NCI-H460 (cell line): ENCODE data around the gene SLC27A3. TPM values are rescaled to one million over a fixed set of nuclear protein-coding genes. Genes with fewer than 3 reads are reported as not detected.
"Not testable (repeated sequence)": the region's sequence is repeated elsewhere in the genome, so short reads cannot be mapped to it uniquely, and the experiment has no call there.

Experiments used
- DNase-seq: peaks from one replicate; pipeline ENCODE4 v3.0.0-alpha.2; 2016; ENCODE audit warnings: low read depth; ENCODE audit errors: extremely low read depth
- total RNA-seq: library from RNA; depleted of rRNA; stranded (reverse); fragments of >200 nt; shearing (Covaris generic); gene quantifications from 2 replicates; pipeline ENCODE4 v1.2.3, GENCODE V29; 2014

The SLC27A3 gene
- total RNA-seq, 1 experiment from 2014 or later = 1.2 TPM

DNA sequence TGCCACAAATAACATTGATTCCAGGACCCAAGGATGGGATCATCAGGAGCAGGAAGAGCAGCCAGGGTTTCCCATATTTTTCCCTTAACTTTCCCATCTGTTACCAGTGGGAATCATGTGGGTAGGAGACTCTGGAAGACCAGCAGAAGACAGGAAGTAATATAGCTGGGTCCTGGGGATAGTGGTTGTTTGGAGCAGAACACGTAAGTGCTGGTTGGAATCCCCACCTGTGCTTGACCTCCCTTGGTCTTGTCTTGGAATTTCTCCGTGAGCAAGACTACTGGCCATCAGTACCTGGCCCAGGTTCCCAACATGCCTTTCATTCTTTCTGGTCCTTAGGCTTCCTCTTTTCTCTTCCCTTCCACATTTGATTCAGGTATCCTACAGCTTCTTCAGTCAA, 20.9 kb upstream of the SLC27A3 start:
- DNase-seq = no peak

DNA sequence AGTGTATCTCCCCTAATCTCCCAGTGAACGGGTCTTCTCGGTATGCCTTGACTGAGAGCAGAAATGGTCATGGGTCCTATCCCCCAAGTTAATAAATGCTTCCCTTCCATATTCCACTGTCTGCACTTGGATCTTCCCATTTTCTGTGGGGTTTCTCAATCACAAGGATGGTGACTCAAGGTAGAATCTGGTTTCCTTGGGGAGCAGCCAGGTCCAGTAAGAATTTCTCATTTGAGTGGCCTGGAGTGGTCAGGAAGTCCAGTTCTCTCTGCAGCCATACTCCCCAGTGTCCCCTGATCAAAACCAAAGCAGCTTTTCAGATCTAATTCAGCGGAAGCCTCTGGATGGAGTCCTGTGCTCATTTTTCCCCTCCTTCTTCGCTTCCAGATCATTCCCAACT, 14.8 kb upstream of the SLC27A3 start:
- no peak for DNase-seq

DNA sequence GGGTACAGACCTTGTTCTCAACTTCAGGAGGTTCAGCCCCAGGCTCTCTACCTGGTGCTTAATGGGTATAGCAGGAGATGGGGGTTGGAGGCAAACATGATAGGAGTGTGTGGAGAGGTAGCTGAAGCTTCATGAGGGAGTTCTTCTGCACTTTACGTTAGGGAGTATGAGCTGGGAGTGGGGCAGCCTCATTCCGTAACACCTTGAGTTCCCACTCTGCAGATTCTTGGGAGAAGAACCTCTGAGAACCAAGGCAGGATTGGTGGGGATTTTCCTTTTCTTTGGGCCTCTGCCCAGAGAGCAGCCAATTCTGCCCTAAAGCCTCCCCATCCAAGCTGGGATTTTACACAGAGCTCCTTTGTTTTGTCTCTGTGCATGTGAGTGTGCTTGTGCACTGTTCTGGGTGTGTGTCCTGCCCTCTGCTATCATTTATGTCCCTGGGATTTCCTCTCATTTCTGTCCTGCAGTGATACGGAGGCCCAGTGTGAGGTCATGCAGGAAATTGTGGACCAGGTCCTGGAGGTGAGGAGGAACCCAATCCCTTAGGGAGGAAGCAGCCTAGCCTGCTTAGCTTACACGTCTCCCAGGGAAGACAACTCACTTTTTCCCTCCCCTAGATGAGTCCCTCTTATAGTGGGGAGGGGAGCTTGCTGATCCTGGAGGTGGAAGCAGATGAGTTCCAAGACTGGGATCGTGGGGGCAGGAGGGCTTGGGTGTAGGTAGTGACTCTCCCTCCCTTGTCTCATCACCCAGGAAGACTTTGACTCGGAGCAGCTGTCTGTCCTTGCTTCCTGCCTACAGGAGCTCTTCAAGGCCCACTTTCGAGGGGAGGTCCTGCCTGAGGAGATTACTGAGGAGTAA, 11.6 kb upstream of the SLC27A3 start:
- DNase-seq = no peak

DNA sequence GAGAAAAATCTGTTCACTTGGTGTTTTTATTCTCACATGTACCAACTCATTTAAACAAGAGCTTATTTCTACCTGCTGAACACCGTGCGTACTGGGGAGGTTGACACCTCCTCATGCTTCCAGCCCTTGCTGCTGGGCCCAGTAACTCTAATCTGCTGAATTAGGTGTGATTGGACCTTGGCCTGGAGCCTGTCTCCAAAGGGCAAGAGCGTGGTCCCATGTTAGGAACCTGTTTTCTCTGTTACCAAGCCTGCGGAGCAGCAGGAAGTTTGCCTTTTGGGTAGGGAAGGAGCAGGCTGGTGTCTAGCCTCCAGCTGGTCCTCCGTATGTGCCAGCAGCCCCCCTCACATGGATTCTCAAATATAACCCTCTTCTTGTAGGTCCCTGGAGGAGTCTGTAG, 10.9 kb upstream of the SLC27A3 start:
- DNase-seq = no peak

DNA sequence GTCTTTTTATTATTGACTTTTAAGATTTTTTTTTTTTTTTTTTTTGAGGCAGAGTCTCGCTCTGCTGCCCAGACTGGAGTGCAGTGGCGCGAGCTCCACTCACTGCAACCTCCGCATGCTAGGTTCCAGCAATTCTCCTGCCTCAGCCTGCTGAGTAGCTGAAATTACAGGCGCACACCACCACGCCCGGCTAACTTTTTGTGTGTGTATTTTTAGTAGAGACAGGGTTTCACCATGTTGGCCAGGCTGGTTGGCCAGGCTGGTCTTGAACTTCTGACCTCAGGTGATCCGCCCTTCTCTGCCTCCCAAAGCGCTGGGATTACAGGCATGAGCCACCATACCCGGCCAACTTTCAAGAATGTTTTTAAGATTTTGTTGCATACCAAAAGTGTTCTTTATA, 8.5 kb upstream of the SLC27A3 start:
- not testable (repeated sequence) for DNase-seq

DNA sequence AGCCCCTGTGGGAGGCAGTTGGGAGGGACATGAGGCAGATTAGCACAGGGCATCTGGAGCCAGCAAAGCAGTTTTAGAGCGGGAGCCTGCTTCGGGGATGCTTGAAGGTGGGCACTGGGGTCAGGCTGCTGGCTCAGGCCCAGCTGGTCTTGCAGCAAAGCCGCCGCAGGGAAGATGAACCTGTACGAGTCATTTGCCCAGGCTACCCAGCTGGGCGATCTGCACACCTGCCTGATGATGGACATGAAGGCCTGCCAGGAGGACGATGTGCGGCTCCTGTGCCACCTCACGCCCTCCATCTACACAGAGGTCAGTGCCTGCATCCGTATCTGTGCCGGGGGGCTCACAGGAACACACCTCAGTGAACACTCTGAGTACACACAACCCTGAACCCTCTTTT, 7.7 kb upstream of the SLC27A3 start:
- no peak for DNase-seq

DNA sequence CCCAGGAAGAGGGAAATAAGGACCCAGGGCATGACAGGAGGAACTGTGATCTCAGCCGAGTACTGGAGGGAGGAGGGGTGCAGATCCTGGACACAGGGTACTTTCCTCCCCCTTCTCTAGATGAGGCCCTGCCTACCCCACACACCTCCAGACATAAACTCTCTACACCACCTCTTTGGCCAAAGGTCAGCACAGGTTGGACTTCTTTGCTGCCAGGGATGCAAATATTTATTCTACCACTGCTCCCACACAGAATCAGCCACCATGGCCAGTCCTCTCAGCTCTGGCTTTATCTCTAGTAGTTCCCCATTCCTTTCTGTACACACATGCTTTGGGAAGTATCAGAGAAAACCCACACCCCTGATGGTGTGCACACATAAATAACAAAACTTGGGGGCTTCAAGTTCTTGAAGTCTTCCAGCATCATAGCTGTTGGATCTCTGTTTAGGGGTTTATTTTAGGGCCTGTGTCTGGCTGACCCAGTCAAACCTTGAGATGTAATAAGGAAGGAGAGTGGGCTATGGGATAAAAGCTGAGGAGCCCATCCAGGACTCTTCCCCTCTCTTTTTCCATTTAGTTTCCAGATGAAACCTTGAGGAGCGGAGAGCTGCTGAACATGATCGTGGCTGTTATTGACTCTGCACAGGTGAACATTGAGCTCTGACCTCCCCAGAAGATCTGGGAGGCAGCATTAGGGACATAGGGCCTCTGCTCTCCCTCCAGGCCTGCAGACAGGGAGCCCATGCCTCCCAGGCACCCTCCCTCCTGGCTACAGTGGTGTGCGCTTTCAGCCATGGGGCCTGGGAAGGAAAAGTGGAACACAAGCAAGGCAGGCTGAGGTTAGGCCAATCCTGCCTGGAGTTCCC, 6.7 kb upstream of the SLC27A3 start:
- no peak for DNase-seq

DNA sequence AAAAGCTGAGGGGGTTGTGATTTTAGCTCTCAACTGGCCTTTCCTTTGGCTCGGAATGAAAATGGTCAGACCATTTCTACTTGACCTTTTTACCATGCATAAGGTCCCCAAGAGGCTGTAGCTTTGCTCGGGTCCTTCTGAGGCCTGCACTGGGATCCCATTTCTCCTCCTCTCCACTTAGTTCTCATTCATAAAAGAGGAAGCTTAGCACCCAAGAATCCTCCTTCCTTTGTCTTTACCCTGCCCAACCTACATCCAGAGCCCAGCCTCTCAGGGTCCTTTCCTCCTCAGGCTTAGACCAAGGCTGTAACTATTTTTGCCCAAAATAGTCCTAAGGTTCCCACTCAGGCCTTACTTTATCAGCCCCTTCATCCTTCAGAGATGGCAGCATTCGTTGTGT, 6.0 kb upstream of the SLC27A3 start:
- DNase-seq = no peak

DNA sequence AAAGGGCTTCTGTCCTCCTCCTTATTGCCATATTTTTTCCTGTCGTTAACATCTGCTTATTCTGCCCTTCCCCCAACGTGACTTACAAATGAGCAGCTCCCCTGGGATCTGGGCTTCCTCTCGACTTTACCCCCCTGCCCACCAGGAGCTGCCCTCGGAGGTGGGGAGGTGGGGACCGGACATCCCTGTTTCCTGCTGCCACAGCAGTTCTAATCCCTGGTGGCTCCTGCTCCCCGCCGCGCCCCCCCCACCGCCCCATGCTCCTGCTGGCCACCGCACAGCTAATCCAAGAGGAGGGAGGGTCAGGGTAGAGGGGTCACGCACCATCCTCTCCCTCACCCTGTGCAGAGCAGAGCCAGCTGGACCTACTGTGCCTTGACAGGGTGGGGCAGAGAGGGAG, 4.4 kb upstream of the SLC27A3 start:
- DNase-seq = no peak

DNA sequence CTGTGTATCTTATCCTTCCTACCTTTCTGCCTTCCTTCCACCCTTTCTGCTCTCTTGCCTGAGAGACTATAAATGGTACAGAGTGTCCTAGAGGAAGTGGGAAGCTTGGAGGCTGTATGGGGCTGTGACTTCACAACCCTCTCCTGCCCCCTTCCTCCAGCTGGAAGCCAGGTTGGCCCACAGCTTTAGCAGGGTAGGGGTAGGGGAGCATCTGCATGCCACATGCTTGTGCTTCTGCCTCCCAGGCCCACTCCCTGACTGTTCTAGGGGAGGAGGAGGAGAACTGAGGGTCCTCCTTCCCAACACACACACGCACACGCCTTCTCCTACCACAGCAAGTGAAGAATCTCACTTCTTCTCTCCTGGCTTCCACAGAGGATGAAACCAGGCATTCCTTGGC, 3.9 kb upstream of the SLC27A3 start:
- no peak for DNase-seq

DNA sequence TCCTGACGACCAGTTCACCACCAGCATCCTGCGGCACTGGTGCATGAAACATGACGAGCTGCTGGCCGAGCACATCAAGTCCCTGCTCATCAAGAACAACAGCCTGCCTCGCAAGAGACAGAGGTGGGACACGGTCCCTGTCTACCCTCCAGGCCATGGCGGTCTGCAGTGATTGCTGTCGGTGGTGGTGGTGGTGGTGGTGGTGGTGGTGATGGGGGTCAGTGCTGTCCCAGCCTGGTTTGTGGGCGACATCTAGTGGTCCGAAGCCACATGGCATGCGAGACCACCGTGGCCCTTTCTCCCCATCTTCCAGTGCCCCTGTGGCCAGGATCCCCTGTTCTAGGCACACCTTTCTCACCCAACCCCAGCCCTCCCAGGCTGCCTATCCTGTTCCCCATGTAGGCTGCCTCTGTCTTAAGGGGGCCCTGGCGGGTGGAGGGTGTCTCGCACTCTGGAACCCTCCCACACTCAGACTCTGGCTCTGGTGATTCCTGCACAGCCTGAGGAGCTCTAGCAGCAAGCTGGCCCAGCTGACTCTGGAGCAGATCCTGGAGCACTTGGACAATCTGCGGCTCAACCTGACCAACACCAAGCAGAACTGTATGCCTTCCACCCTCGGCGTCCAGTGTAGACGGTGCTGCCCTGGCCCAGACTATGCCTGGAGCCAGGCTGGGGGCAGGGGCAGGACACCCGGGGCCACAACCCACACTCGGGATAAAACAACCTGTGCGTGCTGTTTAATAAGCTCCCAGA, 3.2 kb upstream of the SLC27A3 start:
- DNase-seq = no peak

DNA sequence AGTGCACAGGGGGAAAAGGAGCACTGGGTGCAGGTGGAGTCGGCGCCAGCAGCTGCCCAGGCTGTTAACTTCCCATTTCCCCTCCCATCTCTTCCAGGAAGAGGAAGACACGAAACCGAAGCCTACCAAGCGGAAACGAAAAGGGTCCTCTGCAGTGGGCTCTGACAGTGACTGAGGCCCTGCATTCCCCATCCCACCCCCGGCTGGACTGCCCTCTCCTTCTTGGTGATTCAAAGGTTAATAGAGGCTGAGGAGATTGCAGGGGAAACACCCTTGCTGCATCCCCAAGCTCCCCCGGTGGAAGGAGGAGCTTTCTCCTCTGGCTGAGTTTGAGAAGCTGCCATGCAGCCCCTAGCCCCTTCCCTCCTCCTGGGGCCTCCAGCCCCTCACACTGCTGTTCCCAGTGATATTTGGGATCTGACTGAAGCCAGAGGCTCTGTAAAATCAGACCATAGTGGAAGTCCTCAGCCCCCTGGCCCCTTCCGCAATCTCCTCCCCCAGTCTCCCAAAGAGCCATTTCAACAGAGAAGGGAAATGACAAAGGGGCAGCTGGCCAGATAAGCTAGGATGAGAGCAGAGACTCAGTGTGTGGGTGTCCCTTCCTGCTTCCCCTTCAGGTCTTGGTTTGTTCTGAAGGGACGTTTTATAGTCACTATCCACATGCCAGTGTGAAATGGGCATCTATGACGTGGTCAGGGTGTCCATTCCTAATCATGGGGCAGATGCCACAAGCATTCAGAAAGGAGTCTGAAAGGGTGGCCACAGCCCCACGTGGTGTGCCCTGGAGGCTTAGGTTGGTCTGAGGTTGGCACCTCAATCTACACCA, 1.9 kb upstream of the SLC27A3 start:
- no peak for DNase-seq

DNA sequence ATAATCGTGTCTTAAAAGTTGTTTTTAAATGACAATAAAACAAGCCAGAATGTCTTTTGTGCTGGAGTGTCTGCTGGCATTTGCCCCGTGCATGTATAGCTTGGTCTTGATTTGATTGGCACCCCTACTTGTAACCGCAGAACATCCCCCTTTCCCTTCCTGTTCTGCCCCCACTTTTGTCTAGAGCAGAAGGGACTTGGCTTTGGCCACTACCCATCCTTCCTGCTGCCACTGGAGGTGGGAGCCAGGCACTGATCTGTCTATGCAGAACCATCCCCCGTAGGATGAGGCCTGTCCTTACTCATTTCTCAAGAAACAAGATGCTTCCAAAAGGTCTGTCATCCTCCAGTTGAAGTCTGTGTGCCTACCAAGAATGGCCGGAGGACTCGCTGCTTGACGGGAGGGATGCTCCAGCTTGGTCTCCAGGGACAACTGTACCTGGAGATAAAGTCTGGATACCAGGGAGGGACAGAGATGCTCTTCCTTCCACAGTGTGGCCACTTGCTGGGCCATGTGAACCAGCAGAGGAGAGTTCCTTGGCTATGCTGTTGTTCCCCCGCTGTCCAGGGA, 1.1 kb upstream of the SLC27A3 start:
- no peak for DNase-seq

DNA sequence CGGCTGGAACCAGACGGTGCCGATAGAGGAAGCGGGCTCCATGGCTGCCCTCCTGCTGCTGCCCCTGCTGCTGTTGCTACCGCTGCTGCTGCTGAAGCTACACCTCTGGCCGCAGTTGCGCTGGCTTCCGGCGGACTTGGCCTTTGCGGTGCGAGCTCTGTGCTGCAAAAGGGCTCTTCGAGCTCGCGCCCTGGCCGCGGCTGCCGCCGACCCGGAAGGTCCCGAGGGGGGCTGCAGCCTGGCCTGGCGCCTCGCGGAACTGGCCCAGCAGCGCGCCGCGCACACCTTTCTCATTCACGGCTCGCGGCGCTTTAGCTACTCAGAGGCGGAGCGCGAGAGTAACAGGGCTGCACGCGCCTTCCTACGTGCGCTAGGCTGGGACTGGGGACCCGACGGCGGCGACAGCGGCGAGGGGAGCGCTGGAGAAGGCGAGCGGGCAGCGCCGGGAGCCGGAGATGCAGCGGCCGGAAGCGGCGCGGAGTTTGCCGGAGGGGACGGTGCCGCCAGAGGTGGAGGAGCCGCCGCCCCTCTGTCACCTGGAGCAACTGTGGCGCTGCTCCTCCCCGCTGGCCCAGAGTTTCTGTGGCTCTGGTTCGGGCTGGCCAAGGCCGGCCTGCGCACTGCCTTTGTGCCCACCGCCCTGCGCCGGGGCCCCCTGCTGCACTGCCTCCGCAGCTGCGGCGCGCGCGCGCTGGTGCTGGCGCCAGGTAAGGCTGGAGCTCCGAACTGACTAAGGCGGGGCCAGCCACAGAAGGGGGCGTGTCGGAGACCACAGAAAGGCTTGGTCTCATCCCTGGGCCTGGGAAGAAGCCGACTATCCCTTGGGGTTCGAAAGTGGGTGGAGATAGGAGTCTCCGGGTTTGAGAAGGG, 486 bp downstream of the SLC27A3 start:
- no peak for DNase-seq

DNA sequence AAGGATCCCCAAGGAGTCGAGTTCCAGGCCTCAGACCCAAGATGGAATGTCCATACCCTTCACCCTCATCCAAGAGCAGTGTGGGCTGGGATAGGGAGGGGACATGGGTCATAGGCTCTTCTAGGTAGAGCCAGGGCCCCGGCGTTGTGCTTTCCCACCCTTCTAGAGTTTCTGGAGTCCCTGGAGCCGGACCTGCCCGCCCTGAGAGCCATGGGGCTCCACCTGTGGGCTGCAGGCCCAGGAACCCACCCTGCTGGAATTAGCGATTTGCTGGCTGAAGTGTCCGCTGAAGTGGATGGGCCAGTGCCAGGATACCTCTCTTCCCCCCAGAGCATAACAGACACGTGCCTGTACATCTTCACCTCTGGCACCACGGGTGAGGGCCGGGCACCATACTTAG, 1.1 kb downstream of the SLC27A3 start:
- no peak for DNase-seq

DNA sequence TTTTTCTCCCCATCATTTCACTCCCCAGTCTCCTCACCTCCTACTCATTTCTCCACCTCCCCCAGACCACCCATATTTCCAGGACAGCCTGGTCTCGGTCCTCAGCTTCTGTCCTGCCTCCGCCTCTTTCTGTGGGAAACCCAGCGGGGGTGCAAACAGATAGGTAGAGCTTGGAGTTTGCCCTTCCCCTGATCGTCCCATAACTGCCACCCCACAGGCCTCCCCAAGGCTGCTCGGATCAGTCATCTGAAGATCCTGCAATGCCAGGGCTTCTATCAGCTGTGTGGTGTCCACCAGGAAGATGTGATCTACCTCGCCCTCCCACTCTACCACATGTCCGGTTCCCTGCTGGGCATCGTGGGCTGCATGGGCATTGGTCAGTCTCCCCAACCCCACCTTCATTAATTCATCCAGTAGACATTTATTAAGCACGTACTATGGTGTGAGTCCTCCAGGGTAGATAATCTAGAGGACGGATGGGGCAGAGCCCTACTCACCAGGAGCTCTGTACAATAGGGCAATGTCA, 1.7 kb downstream of the SLC27A3 start:
- DNase-seq = no peak

DNA sequence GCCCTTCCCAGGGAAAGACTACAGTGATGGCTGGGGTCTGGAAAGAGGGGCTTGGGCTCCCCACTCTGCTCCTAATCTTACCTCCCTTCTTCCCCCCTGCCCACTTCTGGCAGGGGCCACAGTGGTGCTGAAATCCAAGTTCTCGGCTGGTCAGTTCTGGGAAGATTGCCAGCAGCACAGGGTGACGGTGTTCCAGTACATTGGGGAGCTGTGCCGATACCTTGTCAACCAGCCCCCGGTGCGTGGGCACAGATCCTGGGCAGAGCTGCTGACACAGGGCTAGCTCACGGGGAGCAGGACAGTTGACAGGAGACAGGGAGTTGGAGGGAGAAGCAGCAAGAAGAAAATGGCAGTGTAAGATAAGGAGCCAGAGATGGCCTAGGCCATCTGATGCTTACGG, 2.4 kb downstream of the SLC27A3 start:
- no peak for DNase-seq

DNA sequence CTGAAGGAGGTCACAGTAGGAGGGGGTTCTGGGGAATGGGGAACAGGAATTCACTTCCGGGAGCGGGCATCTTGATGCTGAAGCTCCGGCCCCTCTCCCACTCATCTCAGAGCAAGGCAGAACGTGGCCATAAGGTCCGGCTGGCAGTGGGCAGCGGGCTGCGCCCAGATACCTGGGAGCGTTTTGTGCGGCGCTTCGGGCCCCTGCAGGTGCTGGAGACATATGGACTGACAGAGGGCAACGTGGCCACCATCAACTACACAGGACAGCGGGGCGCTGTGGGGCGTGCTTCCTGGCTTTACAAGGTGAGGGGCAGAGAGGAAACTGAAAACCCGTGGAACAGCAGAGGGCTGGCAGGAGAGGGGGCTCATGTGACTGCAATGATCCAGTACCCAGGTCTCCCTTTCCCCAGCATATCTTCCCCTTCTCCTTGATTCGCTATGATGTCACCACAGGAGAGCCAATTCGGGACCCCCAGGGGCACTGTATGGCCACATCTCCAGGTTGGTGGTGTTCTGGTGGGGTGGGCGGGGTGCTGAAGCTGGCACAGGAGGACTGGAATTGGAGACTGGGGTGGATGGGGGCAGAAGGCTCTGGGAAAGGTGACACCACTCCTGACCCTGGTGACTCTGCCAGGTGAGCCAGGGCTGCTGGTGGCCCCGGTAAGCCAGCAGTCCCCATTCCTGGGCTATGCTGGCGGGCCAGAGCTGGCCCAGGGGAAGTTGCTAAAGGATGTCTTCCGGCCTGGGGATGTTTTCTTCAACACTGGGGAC, 3.0 kb downstream of the SLC27A3 start:
- DNase-seq = no peak
